GM23338 (cell line): ENCODE data around the gene TERC. TPM values are rescaled to one million over a fixed set of nuclear protein-coding genes. Genes with fewer than 3 reads are reported as not detected.
"Not testable (repeated sequence)": the region's sequence is repeated elsewhere in the genome, so short reads cannot be mapped to it uniquely, and the experiment has no call there.

Source experiments
- ATAC-seq: fragments of 200-7000 bp; cut with Tn5 transposase; 3 replicates; pipeline ENCODE4 v1.9.1; 2020
- DNase-seq: peaks from one replicate; pipeline ENCODE4 v3.0.0-alpha.2; 2015; ENCODE audit warnings: low spot score
- H2AFZ ChIP-seq: fragments of 200-600 bp; sonication (generic); 2 replicates; pipeline ENCODE4 v1.8.0; 2016; ENCODE audit warnings: antibody characterized with exemption, mild to moderate bottlenecking, moderate library complexity
- H3F3A ChIP-seq: fragments of 200-600 bp; sonication (generic); replicated peaks from 2 replicates; pipeline ENCODE4 v1.8.0; 2017; ENCODE audit warnings: antibody characterized with exemption, mixed run types, low read depth
- H3K27ac ChIP-seq: fragments of 200-600 bp; sonication (generic); 2 replicates; pipeline ENCODE4 v1.6.1; 2016; ENCODE audit warnings: low read depth
- H3K27me3 ChIP-seq: fragments of 200-600 bp; sonication (generic); 2 replicates; pipeline ENCODE4 v1.8.0; 2016; ENCODE audit warnings: mild to moderate bottlenecking, mixed run types, moderate library complexity; ENCODE audit not compliant: insufficient read depth
- H3K36me3 ChIP-seq: fragments of 200-600 bp; sonication (generic); 2 replicates; pipeline ENCODE4 v1.8.0; 2016; ENCODE audit warnings: mild to moderate bottlenecking; ENCODE audit not compliant: insufficient read depth
- H3K4me1 ChIP-seq: fragments of 200-600 bp; sonication (generic); 2 replicates; pipeline ENCODE4 v1.8.0; 2016; ENCODE audit warnings: mild to moderate bottlenecking, moderate library complexity; ENCODE audit not compliant: insufficient read depth
- H3K4me2 ChIP-seq: fragments of 200-600 bp; sonication (generic); 2 replicates; pipeline ENCODE4 v1.7.1; 2017; ENCODE audit warnings: mixed run types
- H3K4me3 ChIP-seq: fragments of 200-600 bp; sonication (generic); 2 replicates; pipeline ENCODE4 v1.6.1; 2016; ENCODE audit warnings: mixed run types
- H3K79me2 ChIP-seq: fragments of 200-600 bp; sonication (generic); replicated peaks from 2 replicates; pipeline ENCODE4 v1.8.0; 2017; ENCODE audit warnings: mild to moderate bottlenecking; ENCODE audit not compliant: insufficient read depth
- H3K9me2 ChIP-seq: fragments of 200-600 bp; sonication (generic); 2 replicates; pipeline ENCODE4 v1.8.0; 2017; ENCODE audit not compliant: insufficient read depth
- H4K20me1 ChIP-seq: fragments of 200-600 bp; sonication (generic); replicated peaks from 2 replicates; pipeline ENCODE4 v1.8.0; 2017; ENCODE audit warnings: mild to moderate bottlenecking; ENCODE audit not compliant: insufficient read depth
- H3K27ac Mint-ChIP-seq: 2 replicates; pipeline ENCODE4 v1.8.0; 2020; ENCODE audit warnings: inconsistent platforms, mild to moderate bottlenecking, moderate library complexity, mixed read lengths
- H3K27me3 Mint-ChIP-seq: 3 replicates; pipeline ENCODE4 v1.8.0; 2022; ENCODE audit warnings: low read depth, mild to moderate bottlenecking, moderate library complexity, mixed read lengths, inconsistent platforms; ENCODE audit not compliant: insufficient read depth, poor library complexity
- H3K36me3 Mint-ChIP-seq: 3 replicates; pipeline ENCODE4 v1.8.0; 2021; ENCODE audit warnings: low read depth, mild to moderate bottlenecking, inconsistent platforms, moderate library complexity, mixed read lengths
- H3K4me1 Mint-ChIP-seq: 3 replicates; pipeline ENCODE4 v1.8.0; 2020; ENCODE audit warnings: mild to moderate bottlenecking, inconsistent platforms, mixed read lengths
- H3K4me3 Mint-ChIP-seq: 3 replicates; pipeline ENCODE4 v1.8.0; 2021; ENCODE audit warnings: moderate library complexity, mild to moderate bottlenecking, inconsistent platforms, mixed read lengths
- H3K9me3 Mint-ChIP-seq: 3 replicates; pipeline ENCODE4 v1.8.0; 2020; ENCODE audit warnings: moderate library complexity, mild to moderate bottlenecking, inconsistent platforms, mixed read lengths
- CREB1 ChIP-seq: fragments of 250-450 bp; sonication (Bioruptor Pico); IDR thresholded peaks from 2 replicates; pipeline ENCODE4 v1.5.0; 2020; ENCODE audit warnings: low read depth, mild to moderate bottlenecking, moderate library complexity
- EZH2phosphoT487 ChIP-seq: fragments of 200-600 bp; sonication (generic); IDR thresholded peaks from one replicate; pipeline ENCODE4 v1.8.1; 2018; ENCODE audit warnings: antibody characterized with exemption; ENCODE audit not compliant: unreplicated experiment
- JUNB ChIP-seq: IDR thresholded peaks from one replicate; pipeline ENCODE4 v1.6.1; 2016; ENCODE audit warnings: antibody characterized with exemption; ENCODE audit not compliant: unreplicated experiment
- NANOG ChIP-seq: IDR thresholded peaks from 2 replicates; pipeline ENCODE4 v1.6.1; 2016; ENCODE audit warnings: antibody characterized with exemption, borderline replicate concordance
- POLR2AphosphoS5 ChIP-seq: IDR thresholded peaks from 2 replicates; pipeline ENCODE4 v1.6.1; 2016; ENCODE audit warnings: antibody characterized with exemption, low read depth
- STAT1 ChIP-seq: IDR thresholded peaks from one replicate; pipeline ENCODE4 v1.6.1; 2016; ENCODE audit warnings: antibody characterized with exemption; ENCODE audit not compliant: unreplicated experiment
- ZNF114 ChIP-seq: fragments of 250-450 bp; sonication (Bioruptor Pico); IDR thresholded peaks from 2 replicates; pipeline ENCODE4 v1.5.0; 2020; ENCODE audit warnings: mild to moderate bottlenecking, moderate library complexity
- ZNF331 ChIP-seq: fragments of 250-450 bp; sonication (Bioruptor Pico); IDR thresholded peaks from 2 replicates; pipeline ENCODE4 v1.5.0; 2020; ENCODE audit warnings: low read depth, mild to moderate bottlenecking, moderate library complexity
- polyA plus RNA-seq: library from polyadenylated mRNA; unstranded; fragments of >200 nt; fragmentation: Nextera tagmentation; extraction: Ambion mirVana; gene quantifications from 2 replicates; pipeline ENCODE4 v1.2.1, GENCODE V29; 2016
- total RNA-seq: library from RNA; depleted of rRNA; stranded (reverse); fragments of >200 nt; shearing (Covaris generic); gene quantifications from 2 replicates; pipeline ENCODE4 v1.2.3, GENCODE V29; 2014
- TF ChIP-seq, protein P1 (sequence below): IDR thresholded peaks from 2 replicates; pipeline ENCODE4 v1.6.1; 2016; ENCODE audit warnings: antibody characterized with exemption
- TF ChIP-seq, protein P2 (sequence below): fragments of 250-450 bp; sonication (Bioruptor Pico); IDR thresholded peaks from 2 replicates; pipeline ENCODE4 v1.5.0; 2020; ENCODE audit warnings: mild to moderate bottlenecking, moderate library complexity
- TF ChIP-seq, protein P3 (sequence below): IDR thresholded peaks from one replicate; pipeline ENCODE4 v1.6.1; 2018; ENCODE audit warnings: antibody characterized with exemption; ENCODE audit not compliant: unreplicated experiment

The TERC gene
- total and polyA plus RNA-seq, 2 experiments from 2014 or later = 1.7 to 206 TPM

DNA sequence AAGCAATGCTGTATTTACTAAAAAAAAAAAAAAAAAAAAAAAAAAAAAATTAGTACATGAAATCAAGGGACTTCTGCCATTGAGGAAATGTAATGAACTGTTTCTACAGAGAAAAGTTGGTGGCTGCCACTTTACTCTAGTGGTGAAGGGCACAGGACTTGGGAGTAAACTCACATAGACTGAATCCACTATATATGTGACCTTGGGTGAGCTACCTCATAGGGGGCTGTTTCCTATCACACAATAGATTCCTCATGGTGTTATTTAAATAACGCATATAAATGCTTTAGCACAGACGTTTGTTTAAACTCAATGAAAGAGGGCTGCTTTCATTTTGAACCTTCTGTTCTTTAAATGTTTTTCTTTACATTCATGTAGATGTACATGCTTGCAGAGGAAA, 25.8 kb downstream of the TERC start (continued):
- no peak for TF ChIP-seq ZNF331
- TF ChIP-seq, protein P1, sequence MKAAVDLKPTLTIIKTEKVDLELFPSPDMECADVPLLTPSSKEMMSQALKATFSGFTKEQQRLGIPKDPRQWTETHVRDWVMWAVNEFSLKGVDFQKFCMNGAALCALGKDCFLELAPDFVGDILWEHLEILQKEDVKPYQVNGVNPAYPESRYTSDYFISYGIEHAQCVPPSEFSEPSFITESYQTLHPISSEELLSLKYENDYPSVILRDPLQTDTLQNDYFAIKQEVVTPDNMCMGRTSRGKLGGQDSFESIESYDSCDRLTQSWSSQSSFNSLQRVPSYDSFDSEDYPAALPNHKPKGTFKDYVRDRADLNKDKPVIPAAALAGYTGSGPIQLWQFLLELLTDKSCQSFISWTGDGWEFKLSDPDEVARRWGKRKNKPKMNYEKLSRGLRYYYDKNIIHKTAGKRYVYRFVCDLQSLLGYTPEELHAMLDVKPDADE = no peak
- TF ChIP-seq EZH2phosphoT487 = no peak
- TF ChIP-seq NANOG = no peak

DNA sequence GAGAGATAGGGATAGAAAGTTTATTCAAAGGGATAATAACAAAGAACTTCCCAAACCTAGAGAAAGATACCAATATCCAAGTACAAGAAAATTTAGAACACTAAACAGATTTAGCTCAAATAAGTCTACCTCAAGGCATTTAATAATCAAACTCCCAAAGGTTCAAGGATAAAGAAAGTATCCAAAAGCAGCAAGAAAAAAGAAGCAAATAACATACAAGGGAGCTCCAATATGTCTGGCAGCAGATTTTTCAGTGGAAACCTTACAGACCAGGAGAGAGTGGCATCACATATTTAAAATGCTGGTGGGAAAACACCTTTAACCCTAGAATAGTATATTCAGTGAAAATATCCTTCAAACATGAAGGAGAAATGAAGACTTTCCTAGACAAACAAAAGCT, 33.0 kb downstream of the TERC start:
- peaks cover 41% of the 10 kb centered on the region for H3K9me3 Mint-ChIP-seq

DNA sequence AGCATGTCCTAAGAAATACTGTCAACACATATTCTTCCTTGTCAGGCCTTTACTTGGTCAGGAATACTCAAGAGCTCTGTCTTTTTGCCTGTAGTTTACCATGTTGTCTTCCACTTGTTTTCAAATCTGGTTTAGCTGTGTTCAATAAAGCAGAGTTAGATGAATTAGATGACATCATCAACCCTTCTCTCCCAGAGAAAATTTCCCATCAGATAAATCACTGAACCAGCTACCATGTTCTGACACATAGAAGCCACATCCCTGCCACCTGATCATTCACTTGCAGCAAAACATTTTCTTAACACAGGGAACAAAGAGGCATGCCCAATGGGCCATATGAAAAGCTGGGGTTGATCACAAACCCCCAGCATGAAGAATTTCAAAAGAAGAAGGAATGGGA, 42.1 kb downstream of the TERC start:
- no peak for ATAC-seq
- H3K4me1 Mint-ChIP-seq = no peaks in the 10 kb centered on the region
- Histone ChIP-seq H3F3A (no peaks in the 10 kb centered on the region), H3K36me3 (no peaks in the 10 kb centered on the region), H3K27ac (no peak overlapping the region), H3K27me3 (no peaks in the 10 kb centered on the region), H3K9me2 (no peaks in the 10 kb centered on the region), H3K4me3 (no peak overlapping the region), H4K20me1 (no peaks in the 10 kb centered on the region), H3K79me2 (no peaks in the 10 kb centered on the region), H3K4me1 (no peaks in the 10 kb centered on the region), H2AFZ (no peak overlapping the region), H3K4me2 (no peak overlapping the region)
- no peak overlapping the region for H3K27ac Mint-ChIP-seq
- H3K9me3 Mint-ChIP-seq = peaks cover 3% of the 10 kb centered on the region; the same call in 1 of the 3 replicates
- no peak overlapping the region for H3K4me3 Mint-ChIP-seq
- H3K27me3 Mint-ChIP-seq = no peaks in the 10 kb centered on the region
- DNase-seq = no peak
- H3K36me3 Mint-ChIP-seq = peaks cover 3% of the 10 kb centered on the region; the same call in 1 of the 3 replicates
- TF ChIP-seq, protein P2, sequence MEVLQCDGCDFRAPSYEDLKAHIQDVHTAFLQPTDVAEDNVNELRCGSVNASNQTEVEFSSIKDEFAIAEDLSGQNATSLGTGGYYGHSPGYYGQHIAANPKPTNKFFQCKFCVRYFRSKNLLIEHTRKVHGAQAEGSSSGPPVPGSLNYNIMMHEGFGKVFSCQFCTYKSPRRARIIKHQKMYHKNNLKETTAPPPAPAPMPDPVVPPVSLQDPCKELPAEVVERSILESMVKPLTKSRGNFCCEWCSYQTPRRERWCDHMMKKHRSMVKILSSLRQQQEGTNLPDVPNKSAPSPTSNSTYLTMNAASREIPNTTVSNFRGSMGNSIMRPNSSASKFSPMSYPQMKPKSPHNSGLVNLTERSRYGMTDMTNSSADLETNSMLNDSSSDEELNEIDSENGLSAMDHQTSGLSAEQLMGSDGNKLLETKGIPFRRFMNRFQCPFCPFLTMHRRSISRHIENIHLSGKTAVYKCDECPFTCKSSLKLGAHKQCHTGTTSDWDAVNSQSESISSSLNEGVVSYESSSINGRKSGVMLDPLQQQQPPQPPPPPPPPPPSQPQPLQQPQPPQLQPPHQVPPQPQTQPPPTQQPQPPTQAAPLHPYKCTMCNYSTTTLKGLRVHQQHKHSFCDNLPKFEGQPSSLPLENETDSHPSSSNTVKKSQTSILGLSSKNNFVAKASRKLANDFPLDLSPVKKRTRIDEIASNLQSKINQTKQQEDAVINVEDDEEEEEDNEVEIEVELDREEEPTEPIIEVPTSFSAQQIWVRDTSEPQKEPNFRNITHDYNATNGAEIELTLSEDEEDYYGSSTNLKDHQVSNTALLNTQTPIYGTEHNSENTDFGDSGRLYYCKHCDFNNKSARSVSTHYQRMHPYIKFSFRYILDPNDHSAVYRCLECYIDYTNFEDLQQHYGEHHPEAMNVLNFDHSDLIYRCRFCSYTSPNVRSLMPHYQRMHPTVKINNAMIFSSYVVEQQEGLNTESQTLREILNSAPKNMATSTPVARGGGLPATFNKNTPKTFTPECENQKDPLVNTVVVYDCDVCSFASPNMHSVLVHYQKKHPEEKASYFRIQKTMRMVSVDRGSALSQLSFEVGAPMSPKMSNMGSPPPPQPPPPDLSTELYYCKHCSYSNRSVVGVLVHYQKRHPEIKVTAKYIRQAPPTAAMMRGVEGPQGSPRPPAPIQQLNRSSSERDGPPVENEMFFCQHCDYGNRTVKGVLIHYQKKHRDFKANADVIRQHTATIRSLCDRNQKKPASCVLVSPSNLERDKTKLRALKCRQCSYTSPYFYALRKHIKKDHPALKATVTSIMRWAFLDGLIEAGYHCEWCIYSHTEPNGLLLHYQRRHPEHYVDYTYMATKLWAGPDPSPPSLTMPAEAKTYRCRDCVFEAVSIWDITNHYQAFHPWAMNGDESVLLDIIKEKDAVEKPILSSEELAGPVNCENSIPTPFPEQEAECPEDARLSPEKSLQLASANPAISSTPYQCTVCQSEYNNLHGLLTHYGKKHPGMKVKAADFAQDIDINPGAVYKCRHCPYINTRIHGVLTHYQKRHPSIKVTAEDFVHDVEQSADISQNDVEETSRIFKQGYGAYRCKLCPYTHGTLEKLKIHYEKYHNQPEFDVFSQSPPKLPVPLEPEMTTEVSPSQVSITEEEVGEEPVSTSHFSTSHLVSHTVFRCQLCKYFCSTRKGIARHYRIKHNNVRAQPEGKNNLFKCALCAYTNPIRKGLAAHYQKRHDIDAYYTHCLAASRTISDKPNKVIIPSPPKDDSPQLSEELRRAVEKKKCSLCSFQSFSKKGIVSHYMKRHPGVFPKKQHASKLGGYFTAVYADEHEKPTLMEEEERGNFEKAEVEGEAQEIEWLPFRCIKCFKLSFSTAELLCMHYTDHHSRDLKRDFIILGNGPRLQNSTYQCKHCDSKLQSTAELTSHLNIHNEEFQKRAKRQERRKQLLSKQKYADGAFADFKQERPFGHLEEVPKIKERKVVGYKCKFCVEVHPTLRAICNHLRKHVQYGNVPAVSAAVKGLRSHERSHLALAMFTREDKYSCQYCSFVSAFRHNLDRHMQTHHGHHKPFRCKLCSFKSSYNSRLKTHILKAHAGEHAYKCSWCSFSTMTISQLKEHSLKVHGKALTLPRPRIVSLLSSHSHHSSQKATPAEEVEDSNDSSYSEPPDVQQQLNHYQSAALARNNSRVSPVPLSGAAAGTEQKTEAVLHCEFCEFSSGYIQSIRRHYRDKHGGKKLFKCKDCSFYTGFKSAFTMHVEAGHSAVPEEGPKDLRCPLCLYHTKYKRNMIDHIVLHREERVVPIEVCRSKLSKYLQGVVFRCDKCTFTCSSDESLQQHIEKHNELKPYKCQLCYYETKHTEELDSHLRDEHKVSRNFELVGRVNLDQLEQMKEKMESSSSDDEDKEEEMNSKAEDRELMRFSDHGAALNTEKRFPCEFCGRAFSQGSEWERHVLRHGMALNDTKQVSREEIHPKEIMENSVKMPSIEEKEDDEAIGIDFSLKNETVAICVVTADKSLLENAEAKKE (CRISPR knock-in tag) = no peak
- no peak for TF ChIP-seq STAT1
- TF ChIP-seq, protein P3, sequence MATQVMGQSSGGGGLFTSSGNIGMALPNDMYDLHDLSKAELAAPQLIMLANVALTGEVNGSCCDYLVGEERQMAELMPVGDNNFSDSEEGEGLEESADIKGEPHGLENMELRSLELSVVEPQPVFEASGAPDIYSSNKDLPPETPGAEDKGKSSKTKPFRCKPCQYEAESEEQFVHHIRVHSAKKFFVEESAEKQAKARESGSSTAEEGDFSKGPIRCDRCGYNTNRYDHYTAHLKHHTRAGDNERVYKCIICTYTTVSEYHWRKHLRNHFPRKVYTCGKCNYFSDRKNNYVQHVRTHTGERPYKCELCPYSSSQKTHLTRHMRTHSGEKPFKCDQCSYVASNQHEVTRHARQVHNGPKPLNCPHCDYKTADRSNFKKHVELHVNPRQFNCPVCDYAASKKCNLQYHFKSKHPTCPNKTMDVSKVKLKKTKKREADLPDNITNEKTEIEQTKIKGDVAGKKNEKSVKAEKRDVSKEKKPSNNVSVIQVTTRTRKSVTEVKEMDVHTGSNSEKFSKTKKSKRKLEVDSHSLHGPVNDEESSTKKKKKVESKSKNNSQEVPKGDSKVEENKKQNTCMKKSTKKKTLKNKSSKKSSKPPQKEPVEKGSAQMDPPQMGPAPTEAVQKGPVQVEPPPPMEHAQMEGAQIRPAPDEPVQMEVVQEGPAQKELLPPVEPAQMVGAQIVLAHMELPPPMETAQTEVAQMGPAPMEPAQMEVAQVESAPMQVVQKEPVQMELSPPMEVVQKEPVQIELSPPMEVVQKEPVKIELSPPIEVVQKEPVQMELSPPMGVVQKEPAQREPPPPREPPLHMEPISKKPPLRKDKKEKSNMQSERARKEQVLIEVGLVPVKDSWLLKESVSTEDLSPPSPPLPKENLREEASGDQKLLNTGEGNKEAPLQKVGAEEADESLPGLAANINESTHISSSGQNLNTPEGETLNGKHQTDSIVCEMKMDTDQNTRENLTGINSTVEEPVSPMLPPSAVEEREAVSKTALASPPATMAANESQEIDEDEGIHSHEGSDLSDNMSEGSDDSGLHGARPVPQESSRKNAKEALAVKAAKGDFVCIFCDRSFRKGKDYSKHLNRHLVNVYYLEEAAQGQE = no peak
- no peak for TF ChIP-seq ZNF331
- TF ChIP-seq CREB1 = no peak
- TF ChIP-seq ZNF114 (CRISPR knock-in tag) = no peak
- no peak for TF ChIP-seq POLR2AphosphoS5
- no peak for TF ChIP-seq JUNB
- no peak for TF ChIP-seq EZH2phosphoT487

More for the DNA sequence above, 33.0 kb downstream of the TERC start:
- ATAC-seq, H3K4me2 ChIP-seq, H3K36me3 ChIP-seq, H4K20me1 ChIP-seq, H3K9me2 ChIP-seq, H3K27ac ChIP-seq, H3K27me3 ChIP-seq, H2AFZ ChIP-seq, H3K79me2 ChIP-seq, H3K4me3 Mint-ChIP-seq, H3K4me3 ChIP-seq, H3K27me3 Mint-ChIP-seq, H3K4me1 Mint-ChIP-seq, DNase-seq, H3K4me1 ChIP-seq, H3F3A ChIP-seq, H3K27ac Mint-ChIP-seq: not testable (repeated sequence)
- peaks cover 32% of the 10 kb centered on the region; the same call in 2 of the 3 replicates for H3K36me3 Mint-ChIP-seq
